K562 (cell line): ENCODE results near the gene SLC8A2. TPM values are rescaled to one million over a fixed set of nuclear protein-coding genes. Genes with fewer than 3 reads are reported as not detected.

Experiments used
- ATF1 ChIP-seq, 2 experiments: fragments of 450-650 bp in 1 of 2; IDR thresholded peaks; 2 replicates each; pipeline ENCODE4 v1.6.1; 2016; ENCODE audit warnings: missing compliant biosample characterization in 1 of 2, missing genetic modification characterization in 1 of 2
- ATF3 ChIP-seq, 2 experiments: fragments of 450-650 bp in 1 of 2; sonication (generic) in 1 of 2; formaldehyde crosslinking in 1 of 2; IDR thresholded peaks in 1 of 2; conservative IDR thresholded peaks in 1 of 2; 2 replicates each; pipeline versions ENCODE4 v1.6.1 to v1.8.1; 2016 to 2023; ENCODE audit warnings: mild to moderate bottlenecking in 2 of 2, moderate library complexity in 2 of 2, inconsistent platforms in 1 of 2, missing genetic modification reagents in 1 of 2
- CAMTA2 ChIP-seq: fragments of 250-450 bp; sonication (Bioruptor Pico); conservative IDR thresholded peaks from 2 replicates; pipeline ENCODE4 v1.5.1; 2022
- DPF2 ChIP-seq: fragments of 450-650 bp; IDR thresholded peaks from 2 replicates; pipeline ENCODE4 v1.6.1; 2016
- E2F3 ChIP-seq: fragments of 250-450 bp; sonication (Bioruptor Pico); IDR thresholded peaks from 2 replicates; pipeline ENCODE4 v1.4.0; 2020; ENCODE audit warnings: mild to moderate bottlenecking
- FUS ChIP-seq: fragments of 200-400 bp; formaldehyde crosslinking; optimal IDR thresholded peaks from 2 replicates; pipeline ENCODE3; 2017; ENCODE audit warnings: low read depth, low read length
- GATAD2B ChIP-seq: fragments of 450-650 bp; IDR thresholded peaks from 2 replicates; pipeline ENCODE4 v1.6.1; 2017; ENCODE audit warnings: mild to moderate bottlenecking, borderline replicate concordance
- HNRNPLL ChIP-seq: fragments of 200-400 bp; formaldehyde crosslinking; IDR thresholded peaks from 2 replicates; pipeline ENCODE4 v1.6.1; 2017; ENCODE audit warnings: low read length, low read depth, mild to moderate bottlenecking; ENCODE audit not compliant: poor library complexity, severe bottlenecking
- KAT7 ChIP-seq: sonication (generic); formaldehyde crosslinking; IDR thresholded peaks from 2 replicates; pipeline ENCODE4 v1.8.0; 2022; ENCODE audit warnings: missing genetic modification reagents, mild to moderate bottlenecking, borderline replicate concordance
- PHF20 ChIP-seq: fragments of 450-650 bp; IDR thresholded peaks from 2 replicates; pipeline ENCODE4 v1.6.1; 2018; ENCODE audit not compliant: partially characterized antibody
- POLR2B ChIP-seq: fragments of 450-650 bp; IDR thresholded peaks from 2 replicates; pipeline ENCODE4 v1.6.1; 2018; ENCODE audit warnings: low read depth; ENCODE audit not compliant: partially characterized antibody
- RBM34 ChIP-seq: fragments of 200-400 bp; formaldehyde crosslinking; IDR thresholded peaks from 2 replicates; pipeline ENCODE4 v1.6.1; 2018; ENCODE audit warnings: low read length, borderline replicate concordance; ENCODE audit not compliant: insufficient read depth
- RERE ChIP-seq: sonication (generic); formaldehyde crosslinking; IDR thresholded peaks from 2 replicates; pipeline ENCODE4 v1.8.0; 2023; ENCODE audit warnings: missing genetic modification reagents, mild to moderate bottlenecking, borderline replicate concordance
- SAFB2 ChIP-seq: fragments of 200-400 bp; formaldehyde crosslinking; IDR thresholded peaks from 2 replicates; pipeline ENCODE4 v1.6.1; 2018; ENCODE audit warnings: borderline replicate concordance, low read length, low read depth, moderate library complexity; ENCODE audit not compliant: severe bottlenecking
- SNIP1 ChIP-seq: fragments of 450-650 bp; IDR thresholded peaks from 2 replicates; pipeline ENCODE4 v1.7.1; 2017; ENCODE audit warnings: low read depth, mild to moderate bottlenecking
- STAT5A ChIP-seq: IDR thresholded peaks from 2 replicates; pipeline ENCODE4 v1.6.1; 2012; ENCODE audit warnings: low read length, inconsistent platforms, borderline replicate concordance
- TBP ChIP-seq: optimal IDR thresholded peaks from 2 replicates; pipeline ENCODE3; 2011; ENCODE audit warnings: low read depth, low read length, improper control_type of control experiment
- TEAD2 ChIP-seq: fragments of 450-650 bp; IDR thresholded peaks from 2 replicates; pipeline ENCODE4 v1.6.1; 2016; ENCODE audit warnings: missing genetic modification characterization, control low read depth, missing compliant biosample characterization
- ZBTB12 ChIP-seq: fragments of 250-450 bp; sonication (Bioruptor Pico); IDR thresholded peaks from 2 replicates; pipeline ENCODE4 v1.4.0; 2020
- ZNF586 ChIP-seq: fragments of 450-650 bp; formaldehyde crosslinking; conservative IDR thresholded peaks from 2 replicates; pipeline ENCODE4 v1.4.0; 2020; ENCODE audit warnings: mild to moderate bottlenecking, moderate library complexity
- ZNF589 ChIP-seq: fragments of 200-800 bp; sonication (Bioruptor generic); IDR thresholded peaks from 2 replicates; pipeline ENCODE4 v1.6.1; 2016; ENCODE audit warnings: low read depth, missing genetic modification characterization, missing compliant biosample characterization
- polyA plus RNA-seq, 8 experiments: library from polyadenylated mRNA; depleted of rRNA in 4 of 8; stranded (reverse) in 5 of 8; unstranded in 3 of 8; fragments of >200 nt; fragmentation: Nextera tagmentation in 2 of 8; fragmentation: Illumina TruSeq in 1 of 8; extraction: Ambion mirVana in 2 of 8; extraction: Trizol in 1 of 8; gene quantifications; 2 replicates each; pipeline versions ENCODE4 v1.2.1 to v1.2.3, GENCODE V29; 2011 to 2014; ENCODE audit warnings: inconsistent platforms in 1 of 8, missing spikeins in 1 of 8
- total RNA-seq, 7 experiments: library from RNA; depleted of rRNA in 6 of 7; stranded (reverse); fragments of >200 nt in 6 of 7; fragmentation: Illumina TruSeq in 2 of 7; extraction: Trizol in 2 of 7; gene quantifications; 2 replicates each; pipeline versions ENCODE4 v1.2.1 to v1.2.3, GENCODE V29; 2011 to 2021; ENCODE audit warnings: low replicate concordance in 1 of 7

SLC8A2 gene
- total and polyA plus RNA-seq, 9 of the 15 experiments (the other 6 are each of a cell fraction or from before 2014, with no cell fraction given): 0.07 to 0.66 (median 0.24) TPM; not detected in 3

- TF ChIP-seq RERE (CRISPR knock-in tag) (no peak), SNIP1 (no peak), ZNF586 (CRISPR knock-in tag) (no peak), ATF1 (CRISPR knock-in tag; IDR thresholded peaks at IDR 0.05) (no peak), ATF1 (tag; IDR thresholded peaks at IDR 0.05) (no peak), ZBTB12 (CRISPR knock-in tag) (no peak), PHF20 (peak; percentile 33), DPF2 (peak; percentile 56; the same call in 1 of the 2 replicates), TEAD2 (no peak), ZNF589 (CRISPR knock-in tag) (no peak), FUS (no peak), SAFB2 (no peak), ATF3 (IDR thresholded peaks at IDR 0.05) (no peak), ATF3 (CRISPR knock-in tag; conservative IDR thresholded peaks at IDR 0.05) (no peak), KAT7 (CRISPR knock-in tag) (no peak), HNRNPLL (no peak), TBP (no peak), STAT5A (no peak; the same call in 1 of the 2 replicates), CAMTA2 (CRISPR knock-in tag) (no peak), POLR2B (no peak), GATAD2B (no peak), RBM34 (no peak), E2F3 (CRISPR knock-in tag) (no peak)
Observed at GRCh38 chr19:47471733-47472457, at the start of gene SLC8A2 (continued).
